ENCODE data around the gene UBE2D2. TPM values are rescaled to one million over a fixed set of nuclear protein-coding genes. Genes with fewer than 3 reads are reported as not detected.

UBE2D2 gene
- total RNA-seq, 1 experiment from 2014 or later, result 187 TPM

GRCh38 chr5:139651853-139652787 lies 91.0 kb downstream of the UBE2D2 start:
- no peaks in the 10 kb centered on the region for H3K27me3 Mint-ChIP-seq (ENCODE audit: unreplicated experiment)
- TSS peak; percentile 1 for BruUV-seq (replicated peaks)
- peaks cover 51% of the 10 kb centered on the region for H3K36me3 Mint-ChIP-seq (ENCODE audit: insufficient read depth, unreplicated experiment)
- peak; percentile 94 for DNase-seq
- H3K27ac Mint-ChIP-seq (ENCODE audit: unreplicated experiment), result peak overlapping the region; percentile 32
- intact Hi-C loops (cut with micrococcal nuclease; ENCODE audit: unreplicated experiment), result loop anchor here (5.0 kb wide), 1 partner anchor 115 kb away; no protein-coding TSS in a partner anchor
- CTCF ChIA-PET, result interaction anchor here (0.6 to 3.9 kb wide), 12 partner anchors 9 to 886 kb away, joined by 3 to 47 read pairs (median 6); no protein-coding TSS in a partner anchor
- peak overlapping the region; percentile 99 for H3K4me3 Mint-ChIP-seq (ENCODE audit: low read depth, unreplicated experiment)
- no peaks in the 10 kb centered on the region for H3K9me3 Mint-ChIP-seq (ENCODE audit: low read depth, unreplicated experiment)
- TF ChIP-seq CTCF (IDR thresholded peaks at IDR 0.05; ENCODE audit: unreplicated experiment), result no peak
- H3K4me1 Mint-ChIP-seq (ENCODE audit: low read depth, unreplicated experiment), result peaks cover 67% of the 10 kb centered on the region

GRCh38 chr5:139652788-139653241 lies 91.7 kb downstream of the UBE2D2 start:
- peaks cover 56% of the 10 kb centered on the region for H3K36me3 Mint-ChIP-seq (ENCODE audit: insufficient read depth, unreplicated experiment)
- peak overlapping the region; percentile 32 for H3K27ac Mint-ChIP-seq (ENCODE audit: unreplicated experiment)
- intact Hi-C loops (cut with micrococcal nuclease; ENCODE audit: unreplicated experiment), result loop anchor here (5.0 kb wide), 1 partner anchor 114 kb away; no protein-coding TSS in a partner anchor
- H3K9me3 Mint-ChIP-seq (ENCODE audit: low read depth, unreplicated experiment), result no peaks in the 10 kb centered on the region
- CTCF ChIA-PET, result interaction anchor here (1.0 to 3.9 kb wide), 5 partner anchors 8 to 40 kb away, joined by 3 to 47 read pairs (median 7); no protein-coding TSS in a partner anchor
- peak overlapping the region; percentile 99 for H3K4me3 Mint-ChIP-seq (ENCODE audit: low read depth, unreplicated experiment)
- no peak for DNase-seq
- peaks cover 68% of the 10 kb centered on the region for H3K4me1 Mint-ChIP-seq (ENCODE audit: low read depth, unreplicated experiment)
- H3K27me3 Mint-ChIP-seq (ENCODE audit: unreplicated experiment), result no peaks in the 10 kb centered on the region
- no peak for TF ChIP-seq CTCF (IDR thresholded peaks at IDR 0.05; ENCODE audit: unreplicated experiment)
- BruUV-seq (replicated peaks), result no TSS peak

GRCh38 chr5:139653616-139654015 lies 92.5 kb downstream of the UBE2D2 start:
- no peak overlapping the region for H3K4me3 Mint-ChIP-seq (ENCODE audit: low read depth, unreplicated experiment)
- intact Hi-C loops (cut with micrococcal nuclease; ENCODE audit: unreplicated experiment), result loop anchor here (5.0 kb wide), 1 partner anchor 114 kb away; no protein-coding TSS in a partner anchor
- peak overlapping the region; percentile 52 for H3K27ac Mint-ChIP-seq (ENCODE audit: unreplicated experiment)
- no peaks in the 10 kb centered on the region for H3K9me3 Mint-ChIP-seq (ENCODE audit: low read depth, unreplicated experiment)
- H3K4me1 Mint-ChIP-seq (ENCODE audit: low read depth, unreplicated experiment), result peaks cover 76% of the 10 kb centered on the region
- no peak for DNase-seq
- CTCF ChIA-PET, result no interaction called here
- no peak for TF ChIP-seq CTCF (IDR thresholded peaks at IDR 0.05; ENCODE audit: unreplicated experiment)
- no TSS peak for BruUV-seq (replicated peaks)
- H3K27me3 Mint-ChIP-seq (ENCODE audit: unreplicated experiment), result no peaks in the 10 kb centered on the region
- H3K36me3 Mint-ChIP-seq (ENCODE audit: insufficient read depth, unreplicated experiment), result peaks cover 52% of the 10 kb centered on the region

GRCh38 chr5:139654464-139654863 lies 93.3 kb downstream of the UBE2D2 start:
- no peaks in the 10 kb centered on the region for H3K27me3 Mint-ChIP-seq (ENCODE audit: unreplicated experiment)
- no peak overlapping the region for H3K4me3 Mint-ChIP-seq (ENCODE audit: low read depth, unreplicated experiment)
- no peaks in the 10 kb centered on the region for H3K9me3 Mint-ChIP-seq (ENCODE audit: low read depth, unreplicated experiment)
- no peak overlapping the region for H3K27ac Mint-ChIP-seq (ENCODE audit: unreplicated experiment)
- BruUV-seq (replicated peaks), result no TSS peak
- CTCF ChIA-PET, result interaction anchor here (0.9 kb wide), 1 partner anchor 111 kb away, joined by 4 read pairs; no protein-coding TSS in a partner anchor
- no peak for TF ChIP-seq CTCF (IDR thresholded peaks at IDR 0.05; ENCODE audit: unreplicated experiment)
- intact Hi-C loops (cut with micrococcal nuclease; ENCODE audit: unreplicated experiment), result loop anchor here (5.0 kb wide), 1 partner anchor 113 kb away; no protein-coding TSS in a partner anchor
- peaks cover 52% of the 10 kb centered on the region for H3K36me3 Mint-ChIP-seq (ENCODE audit: insufficient read depth, unreplicated experiment)
- peaks cover 85% of the 10 kb centered on the region for H3K4me1 Mint-ChIP-seq (ENCODE audit: low read depth, unreplicated experiment)
- DNase-seq, result no peak

Data from Calu3 (cell line).